Neutrophil (primary cell): ENCODE data around the gene SLC39A7.

ENCODE experiments used
- H3K27ac ChIP-seq: fragments of 200-600 bp; sonication (generic); 2 replicates; pipeline ENCODE4 v1.5.1; 2016; ENCODE audit warnings: mild to moderate bottlenecking, moderate library complexity
- H3K27me3 ChIP-seq: fragments of 200-600 bp; sonication (generic); 2 replicates; pipeline ENCODE4 v1.6.0; 2016; ENCODE audit warnings: mild to moderate bottlenecking
- H3K36me3 ChIP-seq: fragments of 200-600 bp; sonication (generic); 2 replicates; pipeline ENCODE4 v1.5.1; 2017
- H3K4me1 ChIP-seq, 2 experiments: fragments of 200-600 bp in 1 of 2; sonication (generic) in 1 of 2; 1 replicate in 1 of 2; 2 replicates in 1 of 2; pipeline versions ENCODE4 v1.5.1 to v1.6.1; 2013 to 2016; ENCODE audit warnings: low read depth in 1 of 2, low read length in 1 of 2, mild to moderate bottlenecking in 1 of 2, moderate library complexity in 1 of 2; ENCODE audit not compliant: control insufficient read depth in 1 of 2, insufficient read depth in 1 of 2
- H3K4me3 ChIP-seq, 2 experiments: fragments of 200-600 bp in 1 of 2; sonication (generic) in 1 of 2; 1 replicate in 1 of 2; 2 replicates in 1 of 2; pipeline ENCODE4 v1.5.1; 2013 to 2016; ENCODE audit warnings: low read depth in 1 of 2, low read length in 1 of 2, mild to moderate bottlenecking in 1 of 2, moderate library complexity in 1 of 2
- H3K9me3 ChIP-seq: fragments of 200-600 bp; sonication (generic); 2 replicates; pipeline ENCODE4 v1.5.1; 2016
- CTCF ChIP-seq: fragments of 200-600 bp; sonication (generic); IDR thresholded peaks from 2 replicates; pipeline ENCODE4 v1.5.1; 2016; ENCODE audit warnings: antibody characterized with exemption

Gene SLC39A7

DNA sequence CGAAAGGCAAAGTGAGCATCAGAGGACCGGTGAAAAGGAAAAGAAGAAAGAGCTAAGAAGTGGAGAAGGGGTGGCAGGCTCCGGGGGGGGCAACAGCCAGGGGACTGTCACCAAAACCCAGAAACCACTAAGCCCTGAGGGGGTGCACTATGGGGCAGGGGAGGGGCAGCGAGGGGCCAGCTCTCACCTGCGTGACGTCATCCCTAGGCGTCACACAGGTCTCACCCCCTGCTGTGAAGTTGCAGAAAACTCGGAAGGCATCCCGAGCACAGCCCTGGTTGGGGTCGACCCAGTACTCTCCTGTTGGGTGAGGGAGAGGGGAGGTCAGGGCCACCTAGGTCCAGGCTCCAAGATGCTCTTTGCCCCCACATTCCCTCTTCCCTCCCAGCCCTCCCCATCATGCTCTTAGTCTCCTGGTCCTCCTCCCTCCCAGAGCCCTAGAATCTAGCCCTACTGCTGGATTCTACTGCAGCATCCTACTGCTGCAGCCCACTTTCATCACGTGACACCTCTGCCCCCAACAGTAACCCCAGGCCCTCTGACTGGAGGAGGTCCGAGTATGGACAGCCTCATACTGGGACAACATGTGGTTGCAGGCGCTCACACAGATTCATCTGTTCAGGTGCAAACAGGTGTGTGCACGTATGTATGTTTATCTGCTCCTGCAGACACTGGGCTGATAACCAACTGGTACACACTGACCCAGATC is 35.8 kb upstream of the SLC39A7 start:
- no peak overlapping the region for H3K4me3 ChIP-seq
- H3K9me3 ChIP-seq, result no peaks in the 10 kb centered on the region
- peaks cover 9 to 10% of the 10 kb centered on the region in 2 experiments for H3K4me1 ChIP-seq
- TF ChIP-seq CTCF, result no peak
- peaks cover 32% of the 10 kb centered on the region for H3K27me3 ChIP-seq
- H3K36me3 ChIP-seq, result no peaks in the 10 kb centered on the region
- no peak overlapping the region for H3K27ac ChIP-seq

DNA sequence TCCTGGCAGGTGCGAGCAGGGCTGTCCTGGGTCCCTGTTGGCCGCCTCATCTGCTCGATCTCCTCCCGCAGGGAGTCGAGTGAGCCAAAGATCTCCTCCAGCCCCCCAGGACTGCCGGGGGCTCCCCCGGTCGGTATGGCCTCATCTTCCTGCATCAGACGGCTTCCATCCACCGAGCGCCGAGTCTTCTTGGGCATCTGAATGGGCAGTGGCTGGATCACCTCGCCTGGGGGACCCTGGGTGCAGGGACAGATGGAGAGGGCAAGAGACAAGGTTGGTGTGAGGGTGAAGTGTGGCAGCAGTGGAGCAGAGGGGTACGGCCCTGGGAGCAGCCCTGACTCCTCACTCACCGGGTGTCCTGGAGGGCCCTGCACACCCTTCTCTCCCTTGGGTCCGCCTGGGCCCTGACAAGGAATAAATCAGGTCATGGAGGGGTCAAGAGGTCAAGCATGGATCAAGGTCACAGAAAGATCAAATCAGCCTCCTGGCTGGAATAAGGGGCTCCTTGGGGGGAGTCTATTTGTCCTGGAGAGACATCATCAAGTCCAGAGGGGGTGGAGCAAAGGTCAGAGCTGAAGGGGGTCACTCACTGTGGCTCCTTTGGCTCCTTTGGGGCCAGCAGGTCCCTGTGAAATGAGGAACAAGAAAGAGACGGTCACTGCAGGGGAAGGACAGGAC is 34.9 kb upstream of the SLC39A7 start:
- Histone ChIP-seq H3K4me1 (peaks cover 9 to 10% of the 10 kb centered on the region in 2 experiments), H3K4me3 (no peak overlapping the region), H3K27ac (no peak overlapping the region), H3K9me3 (no peaks in the 10 kb centered on the region), H3K36me3 (no peaks in the 10 kb centered on the region), H3K27me3 (peaks cover 30% of the 10 kb centered on the region)
- no peak for TF ChIP-seq CTCF

DNA sequence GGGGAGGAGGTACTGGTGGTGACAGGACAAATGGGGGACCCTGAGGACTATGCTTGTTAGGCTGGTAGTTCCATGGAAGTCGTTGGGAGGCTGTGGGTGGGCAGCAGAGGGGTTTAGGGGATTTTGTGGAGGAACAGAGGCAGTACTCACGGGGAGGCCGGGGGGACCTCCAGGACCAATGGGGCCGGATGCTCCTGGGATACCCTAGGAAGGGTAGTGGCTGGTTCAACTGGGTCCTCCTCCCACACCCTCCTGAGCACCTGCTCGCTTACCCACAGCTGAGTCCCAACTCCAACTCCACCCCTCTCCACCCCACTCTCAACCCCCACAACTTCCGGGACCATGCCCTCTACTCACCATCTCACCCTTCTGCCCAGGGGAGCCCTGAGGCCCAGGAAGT is 34.3 kb upstream of the SLC39A7 start:
- no peak overlapping the region for H3K27ac ChIP-seq
- H3K4me1 ChIP-seq, result peaks cover 6 to 8% of the 10 kb centered on the region in 2 experiments
- TF ChIP-seq CTCF, result no peak

DNA sequence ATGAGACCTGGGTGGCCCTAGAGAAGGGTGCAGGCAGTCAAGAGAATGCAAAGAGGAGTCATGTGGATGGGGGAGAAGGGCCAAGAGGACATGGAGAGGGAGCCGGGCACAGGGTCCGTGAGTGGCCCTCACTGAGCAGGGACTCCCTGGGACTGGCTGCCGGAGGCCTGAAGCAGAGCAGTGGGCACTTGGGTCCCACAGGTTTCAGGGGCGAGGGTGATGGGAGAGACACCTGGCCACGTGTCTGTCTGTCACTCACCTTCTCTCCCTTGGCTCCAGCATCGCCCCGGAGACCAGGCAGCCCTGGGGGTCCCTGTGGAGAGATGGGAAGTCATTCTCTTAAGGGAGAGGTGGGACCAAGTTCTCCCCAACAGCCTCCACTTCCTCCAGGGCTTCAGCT is 33.9 kb upstream of the SLC39A7 start:
- peaks cover 3% of the 10 kb centered on the region in 2 experiments for H3K4me1 ChIP-seq
- no peak for TF ChIP-seq CTCF
- H3K27ac ChIP-seq, result no peak overlapping the region
- H3K4me3 ChIP-seq, result no peak overlapping the region
- H3K27me3 ChIP-seq, result peaks cover 21% of the 10 kb centered on the region
- no peaks in the 10 kb centered on the region for H3K9me3 ChIP-seq
- no peaks in the 10 kb centered on the region for H3K36me3 ChIP-seq

More for the DNA sequence above, 34.3 kb upstream of the SLC39A7 start:
- no peak overlapping the region for H3K4me3 ChIP-seq
- H3K36me3 ChIP-seq, result no peaks in the 10 kb centered on the region
- H3K9me3 ChIP-seq, result no peaks in the 10 kb centered on the region
- H3K27me3 ChIP-seq, result peaks cover 26% of the 10 kb centered on the region

GRCh38 chr6:33167374-33168283 is 33.0 kb upstream of the SLC39A7 start:
- Histone ChIP-seq H3K36me3 (no peaks in the 10 kb centered on the region), H3K4me1 (no peaks in the 10 kb centered on the region), H3K4me3 (no peak overlapping the region), H3K27ac (no peak overlapping the region), H3K9me3 (no peaks in the 10 kb centered on the region), H3K27me3 (peaks cover 13% of the 10 kb centered on the region)
- no peak for TF ChIP-seq CTCF
